GM18873 (cell line): ENCODE measurements around the gene MUC15.

Source experiments
- ATAC-seq: cut with Tn5 transposase; IDR thresholded peaks from one replicate; pipeline ENCODE4 v1.9.1; 2021; ENCODE audit warnings: mild to moderate bottlenecking, moderate library complexity, moderate number of reproducible peaks; ENCODE audit not compliant: unreplicated experiment, low FRiP score

MUC15 gene

GRCh38 chr11:26510164-26510563 is 61.9 kb downstream of the MUC15 start:
- ATAC-seq = no peak
